ENCODE data around the gene HRH3.

The HRH3 gene

GRCh38 chr20:62197801-62198200 lies 22.3 kb downstream of the HRH3 start:
- no peak for DNase-seq (ENCODE audit: low read depth)

GRCh38 chr20:62197311-62197710 lies 22.8 kb downstream of the HRH3 start:
- DNase-seq (ENCODE audit: low read depth): no peak

DNA sequence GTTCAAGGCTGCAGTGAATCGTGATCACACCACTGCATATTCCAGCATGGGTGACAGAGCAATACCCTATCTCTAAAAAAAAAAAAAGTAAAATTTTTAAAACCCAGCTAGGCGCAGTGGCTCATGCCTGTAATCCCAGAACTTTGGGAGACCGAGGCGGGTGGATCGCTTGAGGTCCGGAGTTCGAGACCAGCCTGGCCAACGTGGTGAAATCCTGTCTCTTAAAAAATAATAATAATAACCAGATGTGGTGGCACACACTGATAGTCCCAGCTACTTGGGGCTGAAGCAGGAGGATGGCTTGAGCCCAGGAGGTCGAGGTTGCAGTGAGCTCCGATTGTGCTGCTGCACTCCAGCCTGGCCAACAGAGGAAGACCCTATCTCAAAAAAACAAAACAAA lies 23.8 kb downstream of the HRH3 start:
- DNase-seq (ENCODE audit: low read depth): no peak

GRCh38 chr20:62195736-62196135 lies 24.3 kb downstream of the HRH3 start:
- no peak for DNase-seq (ENCODE audit: low read depth)

DNA sequence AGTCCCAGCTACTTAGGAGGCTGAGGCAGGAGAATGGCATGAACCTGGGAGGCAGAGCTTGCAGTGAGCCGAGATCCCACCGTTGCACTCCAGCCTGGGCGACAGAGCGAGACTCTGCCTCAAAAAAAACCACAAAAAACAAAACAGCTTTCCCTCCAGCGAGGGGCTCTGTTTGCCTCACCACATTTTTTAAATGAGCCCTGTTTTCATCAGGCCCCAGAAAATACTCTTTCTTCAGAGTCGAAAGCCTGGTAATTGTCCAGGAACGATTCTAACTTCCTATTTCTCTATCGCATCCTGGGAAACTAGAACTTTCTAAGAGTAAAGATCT lies 25.0 kb downstream of the HRH3 start:
- DNase-seq (ENCODE audit: low read depth): no peak

GRCh38 chr20:62193079-62194025 lies 26.7 kb downstream of the HRH3 start:
- DNase-seq (ENCODE audit: low read depth): no peak

GRCh38 chr20:62192635-62193034 lies 27.4 kb downstream of the HRH3 start:
- no peak for DNase-seq (ENCODE audit: low read depth)

- DNase-seq (ENCODE audit: low read depth): no peak
Measured at GRCh38 chr20:62191781-62192559, 28.1 kb downstream of the HRH3 start.

GRCh38 chr20:62190639-62191411 lies 29.3 kb downstream of the HRH3 start:
- DNase-seq (ENCODE audit: low read depth): no peak

GRCh38 chr20:62186887-62187866 lies 32.9 kb downstream of the HRH3 start:
- peak; percentile 16 for DNase-seq (ENCODE audit: low read depth)

- no peak for DNase-seq (ENCODE audit: low read depth)
Measured at GRCh38 chr20:62186096-62186426, 34.0 kb downstream of the HRH3 start.

DNA sequence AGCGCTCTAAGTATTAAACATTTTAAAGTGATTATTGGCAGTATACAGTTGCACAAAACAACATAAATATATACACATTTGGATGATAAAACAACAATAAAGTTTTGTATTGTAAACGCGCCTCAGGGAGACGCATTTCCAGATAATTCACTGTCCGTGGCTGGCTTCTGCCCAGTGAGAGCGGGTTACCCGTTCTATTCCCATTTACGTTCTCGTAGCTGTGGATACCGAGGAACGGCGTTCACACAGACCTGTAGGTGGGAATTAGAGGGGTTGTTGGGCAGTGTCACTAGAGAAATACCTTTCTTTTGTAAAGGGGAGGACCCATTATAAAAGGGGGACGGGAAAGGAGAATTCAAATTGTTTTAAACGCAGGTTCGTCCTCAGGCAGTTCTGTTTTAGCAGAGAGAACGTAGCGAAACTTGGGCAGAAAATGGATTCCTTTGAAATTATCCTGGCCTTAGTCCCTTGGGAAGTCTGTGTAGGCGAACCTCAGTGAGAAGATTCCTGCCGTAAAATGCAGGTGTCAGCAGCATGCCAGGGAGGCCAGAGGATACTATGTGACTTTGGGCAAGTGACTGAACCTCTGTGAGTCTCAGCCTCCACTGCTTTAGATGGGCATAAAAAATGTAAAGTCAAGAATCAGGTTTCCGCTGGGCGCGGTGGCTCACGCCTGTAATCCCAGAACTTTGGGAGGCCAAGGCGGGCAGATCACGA lies 36.5 kb downstream of the HRH3 start:
- no peak for DNase-seq (ENCODE audit: low read depth)

DNA sequence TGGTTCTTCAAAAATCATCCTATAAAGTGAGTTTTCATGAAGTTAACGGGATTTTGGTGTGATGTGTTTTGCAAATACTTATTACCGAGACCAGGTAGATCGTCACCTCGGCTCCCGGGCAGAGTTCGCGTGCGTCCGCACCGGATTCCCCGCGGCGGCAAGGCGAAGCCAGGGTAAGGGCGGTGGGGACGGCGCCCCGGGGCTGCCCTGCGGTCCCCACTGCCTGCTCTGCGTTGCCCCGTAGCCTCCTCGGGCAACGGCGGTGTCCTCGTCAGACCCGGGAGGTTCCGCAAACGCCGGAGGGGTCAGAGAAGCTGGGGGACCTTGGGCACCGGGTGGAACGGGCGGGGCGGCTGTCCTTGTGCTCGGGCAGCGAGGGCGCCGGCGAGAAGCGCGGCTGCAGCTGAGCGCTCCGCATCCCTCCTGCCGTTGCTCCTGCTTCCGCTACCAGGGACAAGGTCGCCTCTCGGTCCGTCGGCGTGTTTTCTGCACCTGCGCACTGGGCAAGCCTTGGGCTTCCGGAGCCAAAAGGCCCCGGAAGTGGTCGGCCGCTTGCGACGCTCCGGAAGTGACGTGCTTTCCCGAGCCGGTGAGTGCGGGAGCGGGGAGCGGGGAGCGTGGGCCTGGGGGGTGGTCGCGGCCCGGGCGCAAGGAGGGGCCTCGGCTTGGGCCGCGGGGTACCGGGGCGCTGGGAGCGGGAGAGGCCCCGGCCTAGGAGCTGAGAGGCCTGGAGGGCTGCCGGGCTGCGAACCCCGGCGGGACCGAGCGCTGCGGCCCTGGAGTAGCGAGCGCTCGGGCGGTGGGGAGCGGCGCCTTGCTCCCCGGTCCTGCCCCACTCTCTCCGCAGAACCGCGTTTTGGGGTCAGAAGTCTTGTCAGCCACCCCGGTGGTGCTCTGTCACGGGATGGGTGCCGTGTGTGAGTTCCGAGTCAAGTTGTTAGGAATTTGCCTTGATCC lies 37.3 kb downstream of the HRH3 start, which contains the start of gene MTG2:
MTG2 (plus strand) TSS at position 560 of the 957 bp plus-strand sequence. CDS start 10,393 bp downstream, outside the sequence.
- peak; percentile 85 for DNase-seq (ENCODE audit: low read depth)

GRCh38 chr20:62181808-62182207 lies 38.3 kb downstream of the HRH3 start:
- no peak for DNase-seq (ENCODE audit: low read depth)

DNA sequence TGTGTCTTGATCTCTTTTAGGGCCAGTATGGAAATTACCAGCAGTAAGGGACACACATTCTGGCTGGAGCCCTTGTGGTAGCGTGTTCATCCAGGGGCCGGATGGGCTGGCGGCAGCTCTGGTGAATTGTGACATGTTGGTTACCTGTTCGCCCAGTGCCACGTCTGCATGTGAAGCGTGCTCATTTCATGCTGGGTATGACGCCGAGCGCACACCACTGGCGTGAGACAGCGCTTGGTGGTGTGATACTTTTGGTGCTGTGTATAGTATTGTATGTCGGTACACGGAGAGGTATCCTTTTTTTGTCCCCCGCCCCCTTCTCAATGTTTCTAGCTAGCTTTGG lies 40.9 kb downstream of the HRH3 start:
- no peak for DNase-seq (ENCODE audit: low read depth)

- no peak for DNase-seq (ENCODE audit: low read depth)
Measured at GRCh38 chr20:62178316-62179161, 41.5 kb downstream of the HRH3 start.

- DNase-seq (ENCODE audit: low read depth): no peak
Measured at GRCh38 chr20:62177307-62177706, 42.8 kb downstream of the HRH3 start.

- DNase-seq (ENCODE audit: low read depth): no peak
Measured at GRCh38 chr20:62176866-62177265, 43.2 kb downstream of the HRH3 start.

DNA sequence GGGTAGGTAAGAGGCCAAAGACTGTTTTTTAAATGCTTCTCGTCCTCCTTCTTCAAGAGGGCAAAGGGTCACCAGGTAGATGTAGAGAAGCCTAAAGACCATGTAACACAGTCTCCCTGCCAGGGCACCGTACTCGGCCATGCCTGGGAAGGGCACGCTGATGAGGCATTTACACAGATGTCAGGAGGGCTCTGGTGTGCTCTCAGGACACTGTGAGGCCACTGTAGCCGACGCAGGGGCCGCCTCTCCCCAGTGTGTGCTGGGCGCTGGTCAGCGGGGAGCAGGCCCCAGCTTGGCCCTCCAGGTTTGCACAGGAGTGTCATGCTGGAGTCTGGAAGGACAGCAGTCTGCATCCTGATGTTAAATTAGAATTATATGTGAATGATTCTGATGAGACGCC lies 44.4 kb downstream of the HRH3 start:
- no peak for DNase-seq (ENCODE audit: low read depth)

Measured in HS-5 (cell line).